Fibroblast of the aortic adventitia (primary cell): Measurements from ENCODE around the gene CNGB1. TPM values are rescaled to one million over a fixed set of nuclear protein-coding genes. Genes with fewer than 3 reads are reported as not detected.
"Not testable (repeated sequence)": the region's sequence is repeated elsewhere in the genome, so short reads cannot be mapped to it uniquely, and the experiment has no call there.

Experiments
- DNase-seq: peaks from one replicate; pipeline ENCODE4 v3.0.0-alpha.2; 2010; ENCODE audit warnings: low read depth
- H3K4me3 ChIP-seq: 2 replicates; pipeline ENCODE4 v1.5.1; 2011; ENCODE audit warnings: low read depth, mild to moderate bottlenecking, control low read depth, low read length, moderate library complexity
- total RNA-seq: library from RNA; depleted of rRNA; stranded (reverse); fragments of >200 nt; gene quantifications from 2 replicates; pipeline ENCODE4 v1.2.3, GENCODE V29; 2012; ENCODE audit warnings: low replicate concordance
- TF ChIP-seq, protein P1 (sequence below): IDR thresholded peaks from 2 replicates; pipeline ENCODE4 v1.5.1; 2011; ENCODE audit warnings: mild to moderate bottlenecking, low read length, control low read depth, inconsistent platforms; ENCODE audit not compliant: insufficient read depth

Gene CNGB1
- total RNA-seq, 1 donor: not detected

DNA sequence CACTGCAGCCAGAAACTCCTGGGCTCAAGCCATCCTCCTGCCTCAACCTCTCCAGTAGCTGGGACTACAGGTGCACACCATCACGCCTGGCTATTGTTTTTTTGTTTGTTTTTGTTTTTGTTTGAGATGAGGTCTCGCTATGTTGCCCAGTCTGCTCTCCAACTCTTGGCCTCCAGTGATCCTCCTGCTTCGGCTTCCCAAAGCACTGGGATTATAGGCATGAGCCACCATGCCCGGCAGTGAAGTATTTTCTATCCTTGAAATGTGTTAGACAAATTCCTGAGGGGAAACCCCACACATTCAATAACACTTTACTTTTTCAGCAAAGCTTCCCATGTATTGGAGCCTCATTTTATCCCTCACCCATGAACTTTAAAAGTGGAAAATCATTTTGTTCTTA lies 87.4 kb downstream of the CNGB1 start:
- no peak overlapping the region for H3K4me3 ChIP-seq
- DNase-seq: no peak
- TF ChIP-seq, protein P1, sequence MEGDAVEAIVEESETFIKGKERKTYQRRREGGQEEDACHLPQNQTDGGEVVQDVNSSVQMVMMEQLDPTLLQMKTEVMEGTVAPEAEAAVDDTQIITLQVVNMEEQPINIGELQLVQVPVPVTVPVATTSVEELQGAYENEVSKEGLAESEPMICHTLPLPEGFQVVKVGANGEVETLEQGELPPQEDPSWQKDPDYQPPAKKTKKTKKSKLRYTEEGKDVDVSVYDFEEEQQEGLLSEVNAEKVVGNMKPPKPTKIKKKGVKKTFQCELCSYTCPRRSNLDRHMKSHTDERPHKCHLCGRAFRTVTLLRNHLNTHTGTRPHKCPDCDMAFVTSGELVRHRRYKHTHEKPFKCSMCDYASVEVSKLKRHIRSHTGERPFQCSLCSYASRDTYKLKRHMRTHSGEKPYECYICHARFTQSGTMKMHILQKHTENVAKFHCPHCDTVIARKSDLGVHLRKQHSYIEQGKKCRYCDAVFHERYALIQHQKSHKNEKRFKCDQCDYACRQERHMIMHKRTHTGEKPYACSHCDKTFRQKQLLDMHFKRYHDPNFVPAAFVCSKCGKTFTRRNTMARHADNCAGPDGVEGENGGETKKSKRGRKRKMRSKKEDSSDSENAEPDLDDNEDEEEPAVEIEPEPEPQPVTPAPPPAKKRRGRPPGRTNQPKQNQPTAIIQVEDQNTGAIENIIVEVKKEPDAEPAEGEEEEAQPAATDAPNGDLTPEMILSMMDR: no peak

DNA sequence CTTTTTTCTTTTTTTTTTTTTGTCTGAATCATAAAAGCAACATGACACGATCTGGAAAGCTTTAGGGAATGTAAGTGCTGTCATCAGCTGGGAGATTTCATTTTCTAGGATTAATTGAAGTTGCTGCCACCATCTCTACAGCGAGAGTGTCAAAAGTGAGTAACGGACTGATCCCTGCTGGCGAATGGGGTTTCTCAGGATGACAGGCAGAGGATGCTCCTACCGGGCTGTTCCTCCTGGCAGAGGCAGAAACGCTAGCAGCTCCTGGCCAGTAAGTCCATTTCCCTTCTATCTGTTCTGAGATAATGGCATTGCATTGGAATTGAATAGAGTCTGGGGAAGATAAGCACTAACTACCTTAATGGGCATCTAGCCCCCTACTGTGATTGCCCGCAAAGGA lies 88.1 kb downstream of the CNGB1 start:
- TF ChIP-seq, protein P1: no peak
- H3K4me3 ChIP-seq: no peak overlapping the region
- DNase-seq: peak; percentile 42

DNA sequence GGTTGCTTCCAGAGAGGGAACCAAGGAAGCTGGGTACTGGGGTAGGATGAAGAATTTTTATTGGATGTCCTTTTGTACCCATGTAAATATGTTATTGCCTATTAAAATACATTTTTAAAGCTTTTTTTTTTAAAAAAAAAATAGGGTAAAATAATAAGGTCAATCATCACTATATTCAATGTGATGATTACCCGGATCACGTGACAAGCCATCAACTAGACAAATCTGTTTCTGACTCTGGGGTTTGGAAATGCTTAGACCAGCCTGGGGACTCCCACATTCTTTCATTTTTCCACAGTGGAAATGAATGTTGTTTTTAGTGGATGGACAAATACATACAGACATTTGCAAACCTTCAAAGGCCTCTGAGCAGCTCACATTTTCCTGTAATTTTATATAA lies 88.7 kb downstream of the CNGB1 start:
- no peak for DNase-seq

DNA sequence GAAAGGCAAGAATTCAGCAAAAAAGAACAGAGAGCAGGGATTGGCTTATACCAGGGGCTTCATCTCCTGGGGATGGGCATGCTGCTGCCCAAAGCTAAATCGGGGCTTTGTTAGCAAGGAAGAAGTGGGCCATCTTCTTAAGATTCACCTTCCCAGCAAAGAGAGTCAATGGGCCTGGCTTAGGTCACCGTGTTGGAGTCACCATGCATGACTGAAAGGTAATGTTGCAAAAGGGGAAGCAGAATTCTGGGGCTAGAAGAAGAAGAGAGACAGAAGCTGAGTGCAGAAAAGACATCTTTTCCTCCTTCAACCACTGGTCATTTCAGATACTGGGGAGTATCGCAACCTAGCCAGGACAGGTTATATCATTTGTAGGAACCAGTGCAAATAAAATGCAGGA lies 92.3 kb downstream of the CNGB1 start:
- DNase-seq: no peak
- no peak overlapping the region for H3K4me3 ChIP-seq
- TF ChIP-seq, protein P1: no peak

More for the DNA sequence above, 88.7 kb downstream of the CNGB1 start:
- TF ChIP-seq, protein P1: no peak
- H3K4me3 ChIP-seq: no peak overlapping the region

DNA sequence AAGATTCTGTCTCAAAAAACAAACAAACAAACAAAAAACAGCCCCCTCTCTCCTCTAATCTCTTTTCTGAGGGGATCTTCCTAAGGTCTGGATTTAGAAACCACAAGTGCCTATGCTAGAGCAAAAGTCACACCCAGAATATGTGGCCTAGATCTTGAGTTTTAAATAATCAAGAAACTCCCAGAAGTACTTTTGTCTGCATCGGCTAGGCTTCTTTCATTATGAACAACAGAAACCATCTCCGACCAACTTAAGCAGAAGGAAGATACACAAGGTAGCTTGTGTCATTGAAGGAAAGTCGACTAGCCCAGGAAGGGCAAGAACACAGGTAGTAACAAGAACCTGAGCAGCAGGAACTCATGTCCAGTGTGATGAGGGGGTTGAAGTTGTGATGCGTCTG lies 94.7 kb downstream of the CNGB1 start:
- DNase-seq: no peak
- TF ChIP-seq, protein P1: no peak
- no peak overlapping the region for H3K4me3 ChIP-seq

DNA sequence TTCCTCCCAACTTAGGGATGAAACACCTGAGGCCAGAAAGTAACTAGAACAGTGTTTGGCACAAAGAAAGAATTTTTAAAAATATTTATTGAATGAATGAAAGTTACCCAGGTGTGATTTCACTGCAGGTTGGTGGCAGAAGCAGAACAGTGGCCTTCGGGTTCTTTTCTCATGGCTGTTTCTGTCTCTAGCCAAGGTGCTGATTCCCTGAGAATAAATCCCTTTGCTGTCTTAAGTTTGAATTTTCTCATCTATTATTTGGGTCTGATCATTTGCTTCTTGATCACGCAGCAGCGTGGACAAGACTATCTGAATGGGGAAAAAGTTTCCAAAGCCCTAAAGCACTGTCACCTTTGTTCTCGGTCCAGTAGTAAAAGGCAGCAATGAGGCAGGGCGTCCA lies 95.6 kb downstream of the CNGB1 start:
- no peak overlapping the region for H3K4me3 ChIP-seq
- no peak for DNase-seq
- TF ChIP-seq, protein P1: no peak

DNA sequence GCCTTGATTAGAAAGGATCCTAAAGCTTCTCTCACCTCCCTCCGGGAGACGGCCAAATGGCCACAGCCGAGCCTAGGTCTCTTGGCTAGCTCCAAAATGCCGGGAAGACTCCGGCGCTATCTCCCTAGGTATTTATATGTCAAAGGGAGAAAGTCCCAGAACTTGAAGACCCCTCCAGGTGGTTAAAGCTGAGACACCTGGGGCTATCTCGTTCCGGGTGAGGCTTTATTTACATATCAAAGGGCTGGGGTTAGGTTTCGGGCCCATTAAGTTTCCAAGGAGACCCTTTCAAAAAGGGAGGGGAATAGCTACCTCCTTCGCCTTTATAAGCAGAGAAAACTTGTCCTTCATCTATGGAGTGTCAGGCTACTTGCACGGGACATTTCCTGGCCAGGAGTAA lies 97.7 kb downstream of the CNGB1 start:
- TF ChIP-seq, protein P1: no peak
- DNase-seq: no peak
- no peak overlapping the region for H3K4me3 ChIP-seq

DNA sequence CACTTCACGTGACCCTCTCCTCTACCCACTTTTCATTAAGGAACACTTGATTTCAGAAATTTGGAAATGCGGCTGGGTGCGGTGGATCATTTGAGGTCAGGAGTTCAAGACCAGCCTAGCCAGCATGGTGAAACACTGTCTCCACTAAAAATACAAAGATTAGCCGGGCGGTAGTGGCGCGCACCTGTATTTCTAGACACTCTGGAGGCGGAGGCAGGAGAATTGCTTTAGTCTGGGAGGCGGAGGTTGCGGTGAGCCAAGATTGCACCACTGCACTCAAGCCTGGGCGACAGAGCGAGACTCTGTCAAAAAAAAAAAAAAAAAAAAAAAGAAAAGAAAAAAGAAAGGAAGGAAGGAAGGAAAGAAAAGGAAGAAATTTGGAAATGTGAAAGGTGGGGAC lies 98.2 kb downstream of the CNGB1 start:
- not testable (repeated sequence) for DNase-seq, H3K4me3 ChIP-seq
